Effector memory CD4-positive, alpha-beta T cell (primary cell): ENCODE measurements around the gene GRM8.
"Not testable (repeated sequence)": the region's sequence is repeated elsewhere in the genome, so short reads cannot be mapped to it uniquely, and the experiment has no call there.

Experiments used
- DNase-seq, 3 donors: peaks; one replicate each; pipeline ENCODE4 v3.0.0-alpha.2; 2020
- H3K27ac ChIP-seq: 2 replicates; pipeline ENCODE4 v1.7.0; 2013; ENCODE audit warnings: mild to moderate bottlenecking, low read length, moderate library complexity; ENCODE audit not compliant: insufficient read depth, poor library complexity, severe bottlenecking
- H3K27me3 ChIP-seq: replicated peaks from 2 replicates; pipeline ENCODE4 v1.7.0; 2013; ENCODE audit warnings: mild to moderate bottlenecking, low read length; ENCODE audit not compliant: insufficient read depth, control insufficient read depth, poor library complexity, severe bottlenecking
- H3K36me3 ChIP-seq: 2 replicates; pipeline ENCODE4 v1.7.0; 2013; ENCODE audit warnings: mild to moderate bottlenecking, low read length, moderate library complexity; ENCODE audit not compliant: control insufficient read depth, insufficient read depth
- H3K4me1 ChIP-seq: 2 replicates; pipeline ENCODE4 v1.7.0; 2013; ENCODE audit warnings: low read length, mild to moderate bottlenecking; ENCODE audit not compliant: control insufficient read depth, insufficient read depth, poor library complexity, severe bottlenecking
- H3K4me3 ChIP-seq: 2 replicates; pipeline ENCODE4 v1.7.0; 2013; ENCODE audit warnings: low read length, low read depth, mild to moderate bottlenecking; ENCODE audit not compliant: insufficient read depth, poor library complexity, severe bottlenecking
- H3K9me3 ChIP-seq: 2 replicates; pipeline ENCODE4 v1.7.0; 2013; ENCODE audit warnings: mild to moderate bottlenecking, low read length, moderate library complexity; ENCODE audit not compliant: control insufficient read depth

Gene GRM8

GRCh38 chr7:126845331-126845730 lies 407.4 kb downstream of the GRM8 start:
- Histone ChIP-seq H3K27ac (no peak overlapping the region), H3K4me1 (no peaks in the 10 kb centered on the region), H3K27me3 (no peaks in the 10 kb centered on the region), H3K4me3 (no peak overlapping the region), H3K36me3 (no peaks in the 10 kb centered on the region), H3K9me3 (no peaks in the 10 kb centered on the region)
- no peak for DNase-seq

- no peaks in the 10 kb centered on the region for H3K36me3 ChIP-seq
- no peak for DNase-seq
- no peaks in the 10 kb centered on the region for H3K9me3 ChIP-seq
- no peak overlapping the region for H3K27ac ChIP-seq
- H3K4me3 ChIP-seq, result no peak overlapping the region
- H3K27me3 ChIP-seq, result no peaks in the 10 kb centered on the region
- no peaks in the 10 kb centered on the region for H3K4me1 ChIP-seq
Observed at GRCh38 chr7:126843883-126844282, 408.9 kb downstream of the GRM8 start.

GRCh38 chr7:126843336-126843735 lies 409.4 kb downstream of the GRM8 start:
- Histone ChIP-seq H3K36me3 (no peaks in the 10 kb centered on the region), H3K9me3 (no peaks in the 10 kb centered on the region), H3K4me3 (no peak overlapping the region), H3K27me3 (no peaks in the 10 kb centered on the region), H3K4me1 (no peaks in the 10 kb centered on the region), H3K27ac (no peak overlapping the region)
- no peak for DNase-seq

- Histone ChIP-seq H3K4me3 (no peak overlapping the region), H3K9me3 (no peaks in the 10 kb centered on the region), H3K36me3 (no peaks in the 10 kb centered on the region), H3K27ac (no peak overlapping the region), H3K27me3 (no peaks in the 10 kb centered on the region), H3K4me1 (no peaks in the 10 kb centered on the region)
- no peak for DNase-seq
Observed at GRCh38 chr7:126842451-126842850, 410.3 kb downstream of the GRM8 start.

- Histone ChIP-seq H3K4me3 (no peak overlapping the region), H3K27ac (no peak overlapping the region)
- no peak for DNase-seq
Observed at GRCh38 chr7:126840869-126841268, 411.9 kb downstream of the GRM8 start.

GRCh38 chr7:126839624-126840023 lies 413.1 kb downstream of the GRM8 start:
- Histone ChIP-seq H3K27me3 (no peaks in the 10 kb centered on the region), H3K27ac (no peak overlapping the region), H3K36me3 (no peaks in the 10 kb centered on the region), H3K4me1 (no peaks in the 10 kb centered on the region), H3K9me3 (no peaks in the 10 kb centered on the region), H3K4me3 (no peak overlapping the region)
- no peak for DNase-seq

More at GRCh38 chr7:126840869-126841268, 411.9 kb downstream of the GRM8 start:
- Histone ChIP-seq H3K4me1 (no peaks in the 10 kb centered on the region), H3K27me3 (no peaks in the 10 kb centered on the region), H3K9me3 (no peaks in the 10 kb centered on the region), H3K36me3 (no peaks in the 10 kb centered on the region)

- Histone ChIP-seq H3K27me3 (no peaks in the 10 kb centered on the region), H3K36me3 (no peaks in the 10 kb centered on the region), H3K4me3 (no peak overlapping the region), H3K27ac (no peak overlapping the region), H3K4me1 (no peaks in the 10 kb centered on the region), H3K9me3 (no peaks in the 10 kb centered on the region)
- DNase-seq, result no peak
Observed at GRCh38 chr7:126838194-126838593, 414.5 kb downstream of the GRM8 start.

- not testable (repeated sequence) for H3K4me3 ChIP-seq, H3K9me3 ChIP-seq, H3K4me1 ChIP-seq, H3K36me3 ChIP-seq, H3K27me3 ChIP-seq, DNase-seq, H3K27ac ChIP-seq
Observed at GRCh38 chr7:126831241-126831640, 421.5 kb downstream of the GRM8 start.

GRCh38 chr7:126820925-126821324 lies 431.8 kb downstream of the GRM8 start:
- no peaks in the 10 kb centered on the region for H3K36me3 ChIP-seq
- no peak overlapping the region for H3K27ac ChIP-seq
- H3K27me3 ChIP-seq, result no peaks in the 10 kb centered on the region
- no peaks in the 10 kb centered on the region for H3K9me3 ChIP-seq
- no peaks in the 10 kb centered on the region for H3K4me1 ChIP-seq
- no peak for DNase-seq
- no peak overlapping the region for H3K4me3 ChIP-seq

- no peaks in the 10 kb centered on the region for H3K27me3 ChIP-seq
- DNase-seq, result no peak
- H3K4me3 ChIP-seq, result no peak overlapping the region
- no peak overlapping the region for H3K27ac ChIP-seq
- H3K9me3 ChIP-seq, result no peaks in the 10 kb centered on the region
- H3K4me1 ChIP-seq, result no peaks in the 10 kb centered on the region
- no peaks in the 10 kb centered on the region for H3K36me3 ChIP-seq
Observed at GRCh38 chr7:126819197-126819484, 433.6 kb downstream of the GRM8 start.
